GM13977 (cell line): ENCODE measurements around the gene SCAPER.

Source experiments
- DNase-seq: peaks from one replicate; pipeline ENCODE4 v3.0.0; 2012; ENCODE audit warnings: low spot score
- CTCF ChIP-seq: IDR thresholded peaks from 2 replicates; pipeline ENCODE4 v1.5.1; 2012; ENCODE audit warnings: mild to moderate bottlenecking, control low read depth; ENCODE audit not compliant: insufficient read depth; ENCODE audit errors: extremely low read depth, missing control alignments
- in situ Hi-C: fragments of 300-500 bp; cut with MboI; formaldehyde crosslinking; loops from one replicate; pipeline ENCODE4 v1.12.0; 2022; ENCODE audit warnings: low sequenced_read_pairs, low pct_unique_long_range_greater_than_20kb, mixed read lengths, inconsistent platforms; ENCODE audit not compliant: unreplicated experiment

SCAPER gene

GRCh38 chr15:76575679-76576078, 329.5 kb downstream of the SCAPER start:
- DNase-seq, result no peak
- TF ChIP-seq CTCF, result no peak
- in situ Hi-C loops, result no loop called here

DNA sequence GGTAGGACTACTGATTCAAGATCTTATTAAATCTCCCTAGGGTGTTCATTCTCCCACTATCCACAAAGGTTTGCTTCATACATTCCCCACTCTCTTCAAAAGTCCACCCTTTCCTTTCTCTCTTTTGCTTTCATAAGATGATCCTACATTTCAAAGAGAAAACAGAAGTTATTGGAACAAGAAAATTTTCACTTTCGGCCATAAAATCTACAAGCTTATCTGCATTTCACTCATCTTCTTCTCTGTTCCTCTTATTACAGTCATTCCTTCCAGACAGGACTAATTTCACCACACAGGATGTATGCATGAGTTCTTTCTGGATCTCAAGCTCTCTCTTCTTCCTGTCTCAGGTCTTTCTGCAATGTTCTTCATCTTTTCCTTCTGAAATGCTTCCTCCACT, 329.9 kb downstream of the SCAPER start:
- in situ Hi-C loops, result no loop called here
- no peak for TF ChIP-seq CTCF
- DNase-seq, result peak; percentile 63

DNA sequence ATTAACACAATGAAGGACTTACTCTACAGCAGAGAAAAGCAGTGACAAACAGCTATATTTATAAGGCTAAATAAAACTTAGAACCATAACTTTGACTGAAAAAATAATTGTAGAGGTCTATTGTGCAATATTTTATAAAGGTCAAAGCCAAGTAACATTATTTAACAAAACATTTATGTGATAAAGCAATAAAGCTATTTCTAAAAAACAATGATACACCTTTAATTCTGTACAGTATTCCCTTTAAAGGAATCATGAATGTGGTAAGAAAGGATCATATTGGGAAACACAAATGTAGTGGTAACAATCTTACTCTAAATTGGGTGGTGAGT, 332.2 kb downstream of the SCAPER start:
- in situ Hi-C loops, result no loop called here
- no peak for DNase-seq
- no peak for TF ChIP-seq CTCF

GRCh38 chr15:76566276-76566675, 338.9 kb downstream of the SCAPER start:
- no peak for DNase-seq
- in situ Hi-C loops, result no loop called here
- no peak for TF ChIP-seq CTCF

DNA sequence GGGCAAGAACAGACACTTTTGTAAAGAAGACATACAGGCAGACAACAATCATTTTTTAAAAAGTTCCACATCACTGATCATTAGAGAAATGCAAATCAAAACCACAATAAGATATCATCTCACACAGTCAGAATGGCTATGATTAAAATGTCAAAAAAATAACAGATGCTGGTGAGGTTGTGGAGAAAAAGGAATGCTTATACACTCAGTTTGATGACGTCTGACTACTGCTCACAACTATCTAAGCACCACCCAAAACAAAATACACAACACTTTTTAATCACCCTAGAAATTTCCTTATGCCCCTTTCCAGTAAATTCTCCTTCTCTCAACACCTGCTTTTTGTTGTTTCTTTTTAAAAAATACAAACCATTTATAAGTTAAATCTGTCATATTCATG, 339.8 kb downstream of the SCAPER start:
- no peak for TF ChIP-seq CTCF
- no peak for DNase-seq
- in situ Hi-C loops, result no loop called here

DNA sequence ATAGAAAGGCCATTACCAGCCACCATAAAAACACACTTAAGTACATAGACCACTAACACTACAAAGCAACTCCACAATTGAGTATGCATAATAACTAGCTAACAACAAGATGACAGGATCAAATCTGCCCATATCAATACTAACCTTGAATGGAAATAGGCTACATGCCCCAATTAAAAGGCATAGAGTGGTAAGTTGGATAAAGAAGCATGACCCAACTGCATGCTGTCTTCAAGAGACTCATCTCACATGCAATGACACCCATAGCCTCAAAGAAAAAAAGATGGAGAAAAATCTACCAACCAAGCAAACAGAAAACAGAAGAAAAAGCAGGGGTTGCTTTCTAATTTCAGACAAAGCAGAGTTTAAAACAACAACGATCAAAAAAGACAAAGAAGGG, 349.9 kb downstream of the SCAPER start:
- in situ Hi-C loops, result no loop called here
- no peak for TF ChIP-seq CTCF
- no peak for DNase-seq

GRCh38 chr15:76553564-76553963, 351.6 kb downstream of the SCAPER start:
- no peak for TF ChIP-seq CTCF
- no peak for DNase-seq
- in situ Hi-C loops, result no loop called here
